ENCODE data around the gene FRS2. TPM values are rescaled to one million over a fixed set of nuclear protein-coding genes. Genes with fewer than 3 reads are reported as not detected.

The FRS2 gene
- total and polyA plus RNA-seq, 2 of the 4 experiments (the other 2 are of a cell fraction) = 12.4 to 58.3 TPM

DNA sequence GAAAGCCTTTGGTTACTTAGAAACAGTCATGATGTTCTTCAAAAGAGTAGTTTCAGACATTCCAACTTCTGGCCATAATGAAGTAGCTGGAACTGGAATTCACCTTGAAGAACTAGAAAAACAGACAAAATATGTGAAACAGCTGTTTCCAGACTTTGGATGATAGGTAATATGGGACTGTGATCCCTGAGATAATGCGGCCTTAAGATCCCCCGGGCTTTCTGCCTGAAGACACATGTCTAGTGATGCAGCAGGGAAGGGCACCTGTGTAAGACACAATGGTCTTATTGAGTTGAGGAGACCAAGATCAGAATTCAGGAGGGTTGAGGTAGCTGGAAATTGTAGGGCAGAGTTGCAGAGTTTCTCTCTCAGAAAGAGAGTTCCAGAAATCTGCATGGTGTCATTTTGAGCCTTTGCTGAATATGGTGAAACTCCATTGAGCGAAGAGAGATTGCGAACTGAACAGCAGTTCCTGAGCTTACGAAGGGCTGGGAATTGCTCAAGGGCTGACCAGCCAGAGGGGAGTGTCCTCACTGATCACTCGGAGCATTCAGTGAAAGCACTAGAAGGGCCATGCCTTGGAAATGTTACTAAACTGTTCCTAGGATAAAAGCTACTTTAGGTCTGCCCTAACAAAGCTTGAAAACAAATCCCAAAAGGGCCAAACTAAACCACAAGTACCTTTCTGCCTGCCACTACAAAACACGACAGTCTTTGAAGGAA is 41.7 kb upstream of the FRS2 start:
- H3K27me3 ChIP-seq (ENCODE audit: control insufficient read depth, insufficient read depth, low read length) = no peaks in the 10 kb centered on the region
- no peaks in the 10 kb centered on the region for H3K79me1 ChIP-seq (ENCODE audit: low read depth in 1 of 2, low read length in 2 of 2)
- no peak overlapping the region for H3K56ac ChIP-seq (ENCODE audit: extremely low read depth, insufficient read depth, low read length)
- no peak overlapping the region for H2AK5ac ChIP-seq (ENCODE audit: low read depth, low read length)
- no peak overlapping the region for H2AK9ac ChIP-seq (replicated peaks; ENCODE audit: low read depth, low read length, poor library complexity)
- peak; percentile 17; the same call in 1 of the 2 replicates for ATAC-seq (ENCODE audit: low read depth)
- H3K9me1 ChIP-seq (ENCODE audit: insufficient read depth, low read length) = no peaks in the 10 kb centered on the region; the same call in 1 of the 2 replicates
- no peak overlapping the region for H3K14ac ChIP-seq (replicated peaks; ENCODE audit: low read depth, low read length)
- no peak overlapping the region for H3K4me2 ChIP-seq (ENCODE audit: low read depth, low read length)
- H3K4ac ChIP-seq (ENCODE audit: low read depth, low read length) = no peak overlapping the region
- WGBS, 2 experiments (ENCODE audit: extremely low coverage in 2 of 2, insufficient read length in 1 of 2) = 100% methylated on average over 2 of the region's 7 CpGs; no CpG with 5 or more reads in 1 of the 2 experiments
- H4K20me1 ChIP-seq (ENCODE audit: insufficient read depth, low read length) = no peaks in the 10 kb centered on the region
- H3K18ac ChIP-seq (ENCODE audit: low read depth, low read length) = no peak overlapping the region
- no peak overlapping the region for H3K23ac ChIP-seq (ENCODE audit: low read depth, low read length)
- ChIA-PET POLR2A (ENCODE audit: unreplicated experiment) (no interaction called here), CTCF (interaction anchor here (0.8 to 1.8 kb wide), 2 partner anchors 13 to 33 kb away, joined by 3 to 5 read pairs; no protein-coding TSS in a partner anchor)
- no peak overlapping the region for H4K5ac ChIP-seq (ENCODE audit: low read depth, low read length)
- in situ Hi-C loops (cut with MboI; ENCODE audit: low sequenced_read_pairs) = loop anchor here (5.0 kb wide), 1 partner anchor 34 kb away; no protein-coding TSS in a partner anchor
- no peak overlapping the region for H2BK20ac ChIP-seq (ENCODE audit: low read depth, low read length)
- H3K4me1 ChIP-seq (ENCODE audit: control insufficient read depth, insufficient read depth, low read length) = no peaks in the 10 kb centered on the region
- intact Hi-C loops (cut with micrococcal nuclease) = loop anchor here (5.0 kb wide), 1 partner anchor 39 kb away; no protein-coding TSS in a partner anchor
- no TSS peak for BruUV-seq (replicated peaks)
- no peak overlapping the region for H4K91ac ChIP-seq (ENCODE audit: insufficient read depth, low read depth, low read length)
- H3K27ac ChIP-seq (ENCODE audit: insufficient read depth, low read length) = no peak overlapping the region
- no peak overlapping the region for H2BK5ac ChIP-seq (ENCODE audit: low read depth, low read length, poor library complexity, severe bottlenecking)
- no peak overlapping the region for H2AFZ ChIP-seq (replicated peaks; ENCODE audit: low read length, poor library complexity)
- H3K9ac ChIP-seq (ENCODE audit: low read depth, low read length) = no peak overlapping the region
- no peak overlapping the region for H3K4me3 ChIP-seq (ENCODE audit: insufficient read depth, low read depth, low read length)
- TF ChIP-seq BHLHE40 (IDR thresholded peaks at IDR 0.05; ENCODE audit: low read depth, low read length) (no peak), POLR2A (IDR thresholded peaks at IDR 0.05; ENCODE audit: low read depth, low read length) (no peak), MAFK (IDR thresholded peaks at IDR 0.05; ENCODE audit: low read depth, low read length) (no peak), MXI1 (IDR thresholded peaks at IDR 0.05; ENCODE audit: borderline replicate concordance, low read depth, low read length) (no peak), CHD1 (IDR thresholded peaks at IDR 0.05; ENCODE audit: low read depth, low read length) (no peak)
- TF ChIP-seq, protein P1, sequence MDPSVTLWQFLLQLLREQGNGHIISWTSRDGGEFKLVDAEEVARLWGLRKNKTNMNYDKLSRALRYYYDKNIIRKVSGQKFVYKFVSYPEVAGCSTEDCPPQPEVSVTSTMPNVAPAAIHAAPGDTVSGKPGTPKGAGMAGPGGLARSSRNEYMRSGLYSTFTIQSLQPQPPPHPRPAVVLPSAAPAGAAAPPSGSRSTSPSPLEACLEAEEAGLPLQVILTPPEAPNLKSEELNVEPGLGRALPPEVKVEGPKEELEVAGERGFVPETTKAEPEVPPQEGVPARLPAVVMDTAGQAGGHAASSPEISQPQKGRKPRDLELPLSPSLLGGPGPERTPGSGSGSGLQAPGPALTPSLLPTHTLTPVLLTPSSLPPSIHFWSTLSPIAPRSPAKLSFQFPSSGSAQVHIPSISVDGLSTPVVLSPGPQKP (IDR thresholded peaks at IDR 0.05; ENCODE audit: borderline replicate concordance, low read depth, low read length) = no peak
- dilution Hi-C loops (cut with HindIII; ENCODE audit: low sequenced_read_pairs, unreplicated experiment) = no loop called here
- H3K36me3 ChIP-seq (ENCODE audit: control insufficient read depth, insufficient read depth, low read length) = no peaks in the 10 kb centered on the region
- no peaks in the 10 kb centered on the region for H3K9me3 ChIP-seq (ENCODE audit: control insufficient read depth, insufficient read depth, low read length)
- no peak overlapping the region for H2BK120ac ChIP-seq (ENCODE audit: low read depth, low read length)
- DNase-seq = peak; percentile 3
- H2BK15ac ChIP-seq (ENCODE audit: low read depth, low read length) = no peak overlapping the region
- no peak overlapping the region for H4K8ac ChIP-seq (ENCODE audit: low read depth in 2 of 2, low read length in 2 of 2)
